ENCODE results near the gene SLC17A7. TPM values are rescaled to one million over a fixed set of nuclear protein-coding genes. Genes with fewer than 3 reads are reported as not detected.

SLC17A7 gene
- total and polyA plus RNA-seq, 9 of the 15 experiments (the other 6 are each of a cell fraction or from before 2014, with no cell fraction given), result 1.1 to 15.7 (median 2.4) TPM

GRCh38 chr19:49427855-49428546, 13.3 kb downstream of the SLC17A7 start (continued):
- TF ChIP-seq, protein P1, sequence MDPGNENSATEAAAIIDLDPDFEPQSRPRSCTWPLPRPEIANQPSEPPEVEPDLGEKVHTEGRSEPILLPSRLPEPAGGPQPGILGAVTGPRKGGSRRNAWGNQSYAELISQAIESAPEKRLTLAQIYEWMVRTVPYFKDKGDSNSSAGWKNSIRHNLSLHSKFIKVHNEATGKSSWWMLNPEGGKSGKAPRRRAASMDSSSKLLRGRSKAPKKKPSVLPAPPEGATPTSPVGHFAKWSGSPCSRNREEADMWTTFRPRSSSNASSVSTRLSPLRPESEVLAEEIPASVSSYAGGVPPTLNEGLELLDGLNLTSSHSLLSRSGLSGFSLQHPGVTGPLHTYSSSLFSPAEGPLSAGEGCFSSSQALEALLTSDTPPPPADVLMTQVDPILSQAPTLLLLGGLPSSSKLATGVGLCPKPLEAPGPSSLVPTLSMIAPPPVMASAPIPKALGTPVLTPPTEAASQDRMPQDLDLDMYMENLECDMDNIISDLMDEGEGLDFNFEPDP (CRISPR knock-in tag; IDR thresholded peaks at IDR 0.05), result no peak
- TF ChIP-seq, protein P2, sequence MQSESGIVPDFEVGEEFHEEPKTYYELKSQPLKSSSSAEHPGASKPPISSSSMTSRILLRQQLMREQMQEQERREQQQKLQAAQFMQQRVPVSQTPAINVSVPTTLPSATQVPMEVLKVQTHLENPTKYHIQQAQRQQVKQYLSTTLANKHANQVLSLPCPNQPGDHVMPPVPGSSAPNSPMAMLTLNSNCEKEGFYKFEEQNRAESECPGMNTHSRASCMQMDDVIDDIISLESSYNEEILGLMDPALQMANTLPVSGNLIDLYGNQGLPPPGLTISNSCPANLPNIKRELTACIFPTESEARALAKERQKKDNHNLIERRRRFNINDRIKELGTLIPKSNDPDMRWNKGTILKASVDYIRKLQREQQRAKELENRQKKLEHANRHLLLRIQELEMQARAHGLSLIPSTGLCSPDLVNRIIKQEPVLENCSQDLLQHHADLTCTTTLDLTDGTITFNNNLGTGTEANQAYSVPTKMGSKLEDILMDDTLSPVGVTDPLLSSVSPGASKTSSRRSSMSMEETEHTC (IDR thresholded peaks at IDR 0.05), result no peak
- TF ChIP-seq ZNF274 (IDR thresholded peaks at IDR 0.05; ENCODE audit: borderline replicate concordance, low read depth, low read length) (no peak), MTA1 (IDR thresholded peaks at IDR 0.05; ENCODE audit: borderline replicate concordance) (no peak), ZNF436 (CRISPR knock-in tag; IDR thresholded peaks at IDR 0.05) (no peak), ATF7 (IDR thresholded peaks at IDR 0.05) (peak; percentile 32; the same call in 1 of the 2 replicates), XRCC4 (IDR thresholded peaks at IDR 0.05; ENCODE audit: extremely low read depth, insufficient read depth, insufficient read length) (no peak), SLC30A9 (CRISPR knock-in tag; IDR thresholded peaks at IDR 0.05) (no peak), POLR2AphosphoS5 (IDR thresholded peaks at IDR 0.05; ENCODE audit: control insufficient read depth, insufficient read depth, low read depth, low read length) (no peak), COPS2 (conservative IDR thresholded peaks at IDR 0.05) (no peak), ZNF609 (CRISPR knock-in tag; IDR thresholded peaks at IDR 0.05; ENCODE audit: borderline replicate concordance) (no peak), CXXC5 (CRISPR knock-in tag; IDR thresholded peaks at IDR 0.05) (peak; percentile 42)
- TF ChIP-seq, protein P3, sequence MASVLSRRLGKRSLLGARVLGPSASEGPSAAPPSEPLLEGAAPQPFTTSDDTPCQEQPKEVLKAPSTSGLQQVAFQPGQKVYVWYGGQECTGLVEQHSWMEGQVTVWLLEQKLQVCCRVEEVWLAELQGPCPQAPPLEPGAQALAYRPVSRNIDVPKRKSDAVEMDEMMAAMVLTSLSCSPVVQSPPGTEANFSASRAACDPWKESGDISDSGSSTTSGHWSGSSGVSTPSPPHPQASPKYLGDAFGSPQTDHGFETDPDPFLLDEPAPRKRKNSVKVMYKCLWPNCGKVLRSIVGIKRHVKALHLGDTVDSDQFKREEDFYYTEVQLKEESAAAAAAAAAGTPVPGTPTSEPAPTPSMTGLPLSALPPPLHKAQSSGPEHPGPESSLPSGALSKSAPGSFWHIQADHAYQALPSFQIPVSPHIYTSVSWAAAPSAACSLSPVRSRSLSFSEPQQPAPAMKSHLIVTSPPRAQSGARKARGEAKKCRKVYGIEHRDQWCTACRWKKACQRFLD (CRISPR knock-in tag; IDR thresholded peaks at IDR 0.05), result no peak
- TF ChIP-seq, protein P4, sequence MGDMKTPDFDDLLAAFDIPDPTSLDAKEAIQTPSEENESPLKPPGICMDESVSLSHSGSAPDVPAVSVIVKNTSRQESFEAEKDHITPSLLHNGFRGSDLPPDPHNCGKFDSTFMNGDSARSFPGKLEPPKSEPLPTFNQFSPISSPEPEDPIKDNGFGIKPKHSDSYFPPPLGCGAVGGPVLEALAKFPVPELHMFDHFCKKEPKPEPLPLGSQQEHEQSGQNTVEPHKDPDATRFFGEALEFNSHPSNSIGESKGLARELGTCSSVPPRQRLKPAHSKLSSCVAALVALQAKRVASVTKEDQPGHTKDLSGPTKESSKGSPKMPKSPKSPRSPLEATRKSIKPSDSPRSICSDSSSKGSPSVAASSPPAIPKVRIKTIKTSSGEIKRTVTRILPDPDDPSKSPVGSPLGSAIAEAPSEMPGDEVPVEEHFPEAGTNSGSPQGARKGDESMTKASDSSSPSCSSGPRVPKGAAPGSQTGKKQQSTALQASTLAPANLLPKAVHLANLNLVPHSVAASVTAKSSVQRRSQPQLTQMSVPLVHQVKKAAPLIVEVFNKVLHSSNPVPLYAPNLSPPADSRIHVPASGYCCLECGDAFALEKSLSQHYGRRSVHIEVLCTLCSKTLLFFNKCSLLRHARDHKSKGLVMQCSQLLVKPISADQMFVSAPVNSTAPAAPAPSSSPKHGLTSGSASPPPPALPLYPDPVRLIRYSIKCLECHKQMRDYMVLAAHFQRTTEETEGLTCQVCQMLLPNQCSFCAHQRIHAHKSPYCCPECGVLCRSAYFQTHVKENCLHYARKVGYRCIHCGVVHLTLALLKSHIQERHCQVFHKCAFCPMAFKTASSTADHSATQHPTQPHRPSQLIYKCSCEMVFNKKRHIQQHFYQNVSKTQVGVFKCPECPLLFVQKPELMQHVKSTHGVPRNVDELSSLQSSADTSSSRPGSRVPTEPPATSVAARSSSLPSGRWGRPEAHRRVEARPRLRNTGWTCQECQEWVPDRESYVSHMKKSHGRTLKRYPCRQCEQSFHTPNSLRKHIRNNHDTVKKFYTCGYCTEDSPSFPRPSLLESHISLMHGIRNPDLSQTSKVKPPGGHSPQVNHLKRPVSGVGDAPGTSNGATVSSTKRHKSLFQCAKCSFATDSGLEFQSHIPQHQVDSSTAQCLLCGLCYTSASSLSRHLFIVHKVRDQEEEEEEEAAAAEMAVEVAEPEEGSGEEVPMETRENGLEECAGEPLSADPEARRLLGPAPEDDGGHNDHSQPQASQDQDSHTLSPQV (IDR thresholded peaks at IDR 0.05), result peak; percentile 82
